ENCODE results near the gene LXN.
A peak's percentile ranks its signal among the peaks of the same experiment; 100 is the strongest.

DNA sequence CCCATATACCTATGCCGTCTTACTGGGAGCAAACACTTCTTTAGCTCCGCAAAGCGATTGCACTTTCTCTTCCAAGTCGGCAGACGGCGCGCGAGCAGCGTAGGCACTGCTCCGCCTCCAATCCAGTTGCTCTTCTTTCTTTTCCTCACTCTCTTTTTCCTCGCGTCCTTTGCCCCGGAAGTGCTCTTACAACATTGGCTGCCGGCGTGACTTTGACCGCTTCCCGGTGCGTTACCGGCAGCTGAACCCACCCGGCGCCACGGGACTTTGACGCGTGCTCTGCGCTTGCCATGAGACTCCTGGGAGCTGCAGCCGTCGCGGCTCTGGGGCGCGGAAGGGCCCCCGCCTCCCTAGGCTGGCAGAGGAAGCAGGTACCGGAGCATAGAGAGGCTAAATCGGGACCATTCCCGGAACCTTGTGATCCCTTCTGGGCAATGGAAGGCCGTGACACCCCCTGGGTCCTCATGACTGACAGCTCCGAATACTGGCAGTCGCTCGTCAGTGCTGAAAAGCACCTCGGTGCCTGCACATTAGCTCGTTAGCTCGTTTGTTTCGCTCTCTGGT, 28.0 kb downstream of the LXN start, which contains the start of gene GFM1:
- TF ChIP-seq, protein P1, sequence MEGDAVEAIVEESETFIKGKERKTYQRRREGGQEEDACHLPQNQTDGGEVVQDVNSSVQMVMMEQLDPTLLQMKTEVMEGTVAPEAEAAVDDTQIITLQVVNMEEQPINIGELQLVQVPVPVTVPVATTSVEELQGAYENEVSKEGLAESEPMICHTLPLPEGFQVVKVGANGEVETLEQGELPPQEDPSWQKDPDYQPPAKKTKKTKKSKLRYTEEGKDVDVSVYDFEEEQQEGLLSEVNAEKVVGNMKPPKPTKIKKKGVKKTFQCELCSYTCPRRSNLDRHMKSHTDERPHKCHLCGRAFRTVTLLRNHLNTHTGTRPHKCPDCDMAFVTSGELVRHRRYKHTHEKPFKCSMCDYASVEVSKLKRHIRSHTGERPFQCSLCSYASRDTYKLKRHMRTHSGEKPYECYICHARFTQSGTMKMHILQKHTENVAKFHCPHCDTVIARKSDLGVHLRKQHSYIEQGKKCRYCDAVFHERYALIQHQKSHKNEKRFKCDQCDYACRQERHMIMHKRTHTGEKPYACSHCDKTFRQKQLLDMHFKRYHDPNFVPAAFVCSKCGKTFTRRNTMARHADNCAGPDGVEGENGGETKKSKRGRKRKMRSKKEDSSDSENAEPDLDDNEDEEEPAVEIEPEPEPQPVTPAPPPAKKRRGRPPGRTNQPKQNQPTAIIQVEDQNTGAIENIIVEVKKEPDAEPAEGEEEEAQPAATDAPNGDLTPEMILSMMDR (IDR thresholded peaks at IDR 0.05), result peak; percentile 33 to 86
- TF ChIP-seq POLR2A (IDR thresholded peaks at IDR 0.05) (peak; percentile 30 to 31), EP300 (IDR thresholded peaks at IDR 0.05) (no peak), POLR2AphosphoS5 (IDR thresholded peaks at IDR 0.05) (peak; percentile 60 to 85 (median 76))

Measured in suprapubic skin (tissue), 4 donors.